NK-92 (cell line): ENCODE data around the gene MYL2.

Experiments
- DNase-seq: peaks from one replicate; lab custom pipeline; 2025; ENCODE audit not compliant: unreplicated experiment; lab: John Stamatoyannopoulos, UW

The MYL2 gene

GRCh38 chr12:110930348-110931314 lies 10.3 kb upstream of the MYL2 start:
- DNase-seq: no peak

- DNase-seq: no peak
These were observed 9.4 kb upstream of the MYL2 start for GRCh38 chr12:110929818-110930217.

GRCh38 chr12:110928700-110929099 lies 8.3 kb upstream of the MYL2 start:
- no peak for DNase-seq

GRCh38 chr12:110927546-110927945 lies 7.2 kb upstream of the MYL2 start:
- DNase-seq: no peak

GRCh38 chr12:110923692-110924334 lies 3.4 kb upstream of the MYL2 start:
- no peak for DNase-seq

- DNase-seq: no peak
These were observed 2.8 kb upstream of the MYL2 start for GRCh38 chr12:110923192-110923591.

GRCh38 chr12:110922652-110923051 lies 2.3 kb upstream of the MYL2 start:
- DNase-seq: no peak

- no peak for DNase-seq
These were observed 883 bp upstream of the MYL2 start for GRCh38 chr12:110921262-110921661.

GRCh38 chr12:110919720-110920119 lies 659 bp downstream of the MYL2 start:
- no peak for DNase-seq

- no peak for DNase-seq
These were observed 2.4 kb downstream of the MYL2 start for GRCh38 chr12:110917961-110918360.

GRCh38 chr12:110917467-110917866 lies 2.9 kb downstream of the MYL2 start:
- no peak for DNase-seq

GRCh38 chr12:110916295-110916875 lies 4.0 kb downstream of the MYL2 start:
- no peak for DNase-seq

- DNase-seq: no peak
These were observed 7.0 kb downstream of the MYL2 start for GRCh38 chr12:110913119-110914056.

- DNase-seq: no peak
These were observed 8.1 kb downstream of the MYL2 start for GRCh38 chr12:110912263-110912662.

- DNase-seq: no peak
These were observed 11.8 kb downstream of the MYL2 start for GRCh38 chr12:110908377-110909152.

GRCh38 chr12:110907583-110907982 lies 12.8 kb downstream of the MYL2 start:
- no peak for DNase-seq

- no peak for DNase-seq
These were observed 13.4 kb downstream of the MYL2 start for GRCh38 chr12:110906985-110907384.

- DNase-seq: no peak
These were observed 13.9 kb downstream of the MYL2 start for GRCh38 chr12:110906516-110906915.

- DNase-seq: no peak
These were observed 14.3 kb downstream of the MYL2 start for GRCh38 chr12:110906083-110906482.

- no peak for DNase-seq
These were observed 16.9 kb downstream of the MYL2 start for GRCh38 chr12:110903511-110903910.
